Right lobe of liver (tissue), 6 donors: Measurements from ENCODE around the gene FERMT1. TPM values are rescaled to one million over a fixed set of nuclear protein-coding genes. Genes with fewer than 3 reads are reported as not detected.
"Not testable (repeated sequence)": the region's sequence is repeated elsewhere in the genome, so short reads cannot be mapped to it uniquely, and the experiment has no call there.

Experiments used
- ATAC-seq, 4 donors: fragments of 200-7000 bp; cut with Tn5 transposase; one replicate each; pipeline ENCODE4 v1.9.1; 2020; ENCODE audit warnings: mild to moderate bottlenecking in 4 of 4, moderate library complexity in 4 of 4
- DNase-seq, 3 donors: peaks; one replicate each; pipeline ENCODE4 v3.0.0-alpha.2; 2020
- H3K27ac ChIP-seq, 3 donors: fragments of 200-600 bp; one replicate each; pipeline ENCODE4 v1.8.0; 2022
- H3K27me3 ChIP-seq, 2 donors: fragments of 200-600 bp; one replicate each; pipeline ENCODE4 v1.8.0; 2022
- H3K36me3 ChIP-seq, 4 donors: fragments of 200-600 bp; sonication (generic) in 1 of 4; one replicate each; pipeline versions ENCODE4 v1.5.1 to v1.8.0; 2017 to 2022; ENCODE audit warnings: control low read depth in 1 of 4
- H3K4me1 ChIP-seq, 4 donors: fragments of 200-600 bp; sonication (generic) in 1 of 4; one replicate each; pipeline versions ENCODE4 v1.5.1 to v1.8.0; 2017 to 2022; ENCODE audit warnings: control low read depth in 1 of 4
- H3K4me3 ChIP-seq, 3 donors: fragments of 200-600 bp; one replicate each; pipeline ENCODE4 v1.8.0; 2022
- H3K9me3 ChIP-seq, 4 donors: fragments of 200-600 bp; sonication (generic) in 1 of 4; one replicate each; pipeline versions ENCODE4 v1.5.1 to v1.8.0; 2017 to 2022; ENCODE audit warnings: control low read depth in 1 of 4
- CTCF ChIP-seq, 4 donors: fragments of 200-600 bp in 3 of 4; fragments of 450-650 bp in 1 of 4; IDR thresholded peaks; one replicate each; pipeline versions ENCODE4 v1.5.1 to v1.8.0; 2016 to 2022; ENCODE audit warnings: antibody characterized with exemption in 4 of 4, mild to moderate bottlenecking in 2 of 4
- POLR2A ChIP-seq: fragments of 450-650 bp; IDR thresholded peaks from one replicate; pipeline ENCODE4 v1.6.1; 2017; ENCODE audit warnings: antibody characterized with exemption, mild to moderate bottlenecking
- WGBS: methylation state at CpG from one replicate; pipeline ENCODE4 v1.1.6; 2018; ENCODE audit warnings: low coverage, low lambda C conversion rate; ENCODE audit not compliant: insufficient coverage; ENCODE audit errors: missing lambda C conversion rate; 5-methylcytosine and 5-hydroxymethylcytosine counted together
- intact Hi-C, 2 donors: fragments of 100-400 bp; cut with DNase I; formaldehyde crosslinking; loops; one replicate each; pipeline versions ENCODE4 v1.11.2 to v1.14.1; 2022
- total RNA-seq, 6 experiments: library from RNA; depleted of rRNA in 2 of 6; stranded (reverse); fragments of >200 nt in 2 of 6; fragmentation: NEBNext Ultra II Directional in 3 of 6; extraction: Animal tissue kit (Norgen Biotek cat#: 25700) in 3 of 6; gene quantifications; one replicate each; pipeline versions ENCODE4 v1.1.0 to v1.2.4, GENCODE V29; 2016 to 2023
- donor health status: DM: no; HTN: yes; CAD: no.
- donor health status: DM: no; HTN: no; CAD: no.
- donor health status: DM: no; HTN: no; CAD: no.
- donor health status: DM: no; HTN: yes; CAD: no.
- donor health status: DM: no; HTN: yes; CAD: no.

FERMT1 gene
- total RNA-seq, 6 experiments from 2014 or later, result 0.15 to 2.0 (median 0.55) TPM

GRCh38 chr20:6055981-6056569 is 66.8 kb downstream of the FERMT1 start:
- Histone ChIP-seq H3K4me3 (no peak overlapping the region), H3K27ac (peak overlapping the region in 1 of 3 donors; percentile 17), H3K4me1 (peaks cover 0 to 19% (median 0%) of the 10 kb centered on the region in 4 donors), H3K27me3 (no peaks in the 10 kb centered on the region), H3K36me3 (no peaks in the 10 kb centered on the region), H3K9me3 (no peaks in the 10 kb centered on the region)
- ATAC-seq (peak; percentile 94 to 97 (median 96)), DNase-seq (peak; percentile 89 to 95 (median 94))
- intact Hi-C loops, result no loop called here
- WGBS, result 71% methylated on average over 3 of the region's 9 CpGs
- TF ChIP-seq CTCF (IDR thresholded peaks at IDR 0.05), result no peak
- no peak for TF ChIP-seq POLR2A

GRCh38 chr20:6055161-6055783 is 67.6 kb downstream of the FERMT1 start:
- Histone ChIP-seq H3K9me3 (no peaks in the 10 kb centered on the region), H3K27me3 (no peaks in the 10 kb centered on the region), H3K4me1 (peaks cover 0 to 19% (median 0%) of the 10 kb centered on the region in 4 donors), H3K4me3 (no peak overlapping the region), H3K36me3 (no peaks in the 10 kb centered on the region), H3K27ac (no peak overlapping the region)
- ATAC-seq (no peak), DNase-seq (no peak)
- WGBS, result 59% methylated on average over 4 of the region's 10 CpGs
- no peak for TF ChIP-seq CTCF (IDR thresholded peaks at IDR 0.05)
- no peak for TF ChIP-seq POLR2A
- intact Hi-C loops, result no loop called here

- ATAC-seq, H3K36me3 ChIP-seq, H3K9me3 ChIP-seq, H3K27me3 ChIP-seq, H3K4me3 ChIP-seq, DNase-seq, H3K27ac ChIP-seq, intact Hi-C loops: not testable (repeated sequence)
- H3K4me1 ChIP-seq, result peaks cover 0 to 19% (median 0%) of the 10 kb centered on the region in 4 donors
- 78% methylated on average over 4 of the region's 4 CpGs for WGBS
Measured at GRCh38 chr20:6054689-6055051, 68.2 kb downstream of the FERMT1 start.

- no peak within 1 kb of the TSS for H3K27ac ChIP-seq
Measured at GRCh38 chr20:6053776-6054688, 68.8 kb downstream of the FERMT1 start, which contains the start of gene LRRN4. Gene LRRN4, minus strand, starts transcription at chr20:6054060. Its CDS starts 1,261 bp downstream, at chr20:6052799.

GRCh38 chr20:6053064-6053775 is 69.6 kb downstream of the FERMT1 start:
- H3K27me3 ChIP-seq, result no peaks in the 10 kb centered on the region

More at GRCh38 chr20:6053776-6054688, 68.8 kb downstream of the FERMT1 start, which contains the start of gene LRRN4:
- no peak for ATAC-seq
- TF ChIP-seq POLR2A, result no peak
- no peak for DNase-seq
- Histone ChIP-seq H3K4me3 (no peak within 1 kb of the TSS), H3K36me3 (no peaks in the 10 kb centered on the region), H3K27me3 (no peaks in the 10 kb centered on the region), H3K9me3 (no peaks in the 10 kb centered on the region), H3K4me1 (peaks cover 0 to 19% (median 0%) of the 10 kb centered on the region in 4 donors)
- intact Hi-C loops, result no loop called here
- 64% methylated on average over 9 of the region's 13 CpGs for WGBS

More at GRCh38 chr20:6053064-6053775, 69.6 kb downstream of the FERMT1 start:
- intact Hi-C loops, result no loop called here
- ATAC-seq (no peak), DNase-seq (no peak)
- TF ChIP-seq CTCF (IDR thresholded peaks at IDR 0.05) (no peak), POLR2A (no peak)
- H3K4me1 ChIP-seq, result peaks cover 0 to 19% (median 0%) of the 10 kb centered on the region in 4 donors
- no peak overlapping the region for H3K4me3 ChIP-seq
- no peak overlapping the region for H3K27ac ChIP-seq
- no peaks in the 10 kb centered on the region for H3K36me3 ChIP-seq
- H3K9me3 ChIP-seq, result no peaks in the 10 kb centered on the region
- WGBS, result 60% methylated on average over 5 of the region's 8 CpGs
